SH-SY5Y (cell line): ENCODE data around the gene RSL1D1.

ENCODE experiments used
- GATA2 ChIP-seq: IDR thresholded peaks from 2 replicates; pipeline ENCODE4 v1.6.1; 2011; ENCODE audit warnings: mild to moderate bottlenecking, low read depth, low read length
- GATA3 ChIP-seq: IDR thresholded peaks from 2 replicates; pipeline ENCODE4 v1.6.1; 2011; ENCODE audit warnings: low read depth, mild to moderate bottlenecking, low read length, moderate library complexity

DNA sequence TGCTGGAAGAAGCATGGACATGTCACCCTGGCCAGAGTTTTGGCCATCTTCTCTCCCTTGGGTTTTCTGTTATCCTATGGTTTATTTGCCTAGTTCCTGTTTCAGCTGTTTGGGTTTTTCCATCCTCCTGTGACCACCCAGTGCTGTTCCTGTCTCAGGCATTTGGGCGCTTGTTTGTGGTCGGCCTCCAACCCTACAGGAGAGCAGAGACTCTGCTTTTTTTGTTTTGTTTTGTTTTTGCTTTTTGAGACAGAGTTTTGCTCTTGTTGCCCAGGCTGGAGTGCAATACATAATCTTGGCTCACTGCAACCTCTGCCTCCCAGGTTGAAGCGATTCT lies 51.0 kb downstream of the RSL1D1 start:
- TF ChIP-seq GATA2, result no peak
- no peak for TF ChIP-seq GATA3
